ENCODE results near the gene NOL4L. TPM values are rescaled to one million over a fixed set of nuclear protein-coding genes. Genes with fewer than 3 reads are reported as not detected.

The NOL4L gene
- total and polyA plus RNA-seq, 2 experiments from 2014 or later: 35.6 to 42.9 TPM

DNA sequence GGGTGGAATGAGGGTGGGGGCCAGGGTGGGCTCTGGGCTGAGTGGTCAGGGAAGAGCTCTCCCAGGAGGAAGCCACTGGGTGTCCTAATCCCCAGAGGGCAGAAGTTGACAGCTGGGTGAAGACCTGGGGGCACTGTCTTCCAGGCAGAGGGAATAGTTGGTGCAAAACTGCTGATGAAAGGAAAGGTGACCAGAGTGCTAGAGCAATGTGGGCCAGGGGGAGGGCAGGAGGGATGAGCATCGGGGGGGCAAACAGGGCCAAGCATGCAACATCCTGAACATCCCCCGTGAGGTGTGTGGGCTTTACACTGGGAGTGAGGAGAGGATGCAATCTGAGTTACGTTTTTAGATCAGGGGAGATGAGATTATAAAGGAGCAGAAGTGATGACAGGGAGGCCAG lies 97.8 kb downstream of the NOL4L start:
- Histone ChIP-seq H3K9me2 (replicated peaks; ENCODE audit: insufficient read depth) (no peaks in the 10 kb centered on the region), H3K9me3 (ENCODE audit: low read depth) (no peaks in the 10 kb centered on the region), H3K27ac (no peak overlapping the region), H3K4me2 (no peak overlapping the region), H3K4me1 (ENCODE audit: insufficient read depth) (peaks cover 13% of the 10 kb centered on the region), H4K20me1 (ENCODE audit: insufficient read depth, poor library complexity, severe bottlenecking) (peaks cover 4% of the 10 kb centered on the region), H3K27me3 (no peaks in the 10 kb centered on the region), H3K79me2 (peaks cover 21% of the 10 kb centered on the region), H3K36me3 (replicated peaks; ENCODE audit: insufficient read depth, low read depth) (no peaks in the 10 kb centered on the region), H3K4me3 (no peak overlapping the region), H2AFZ (no peak overlapping the region)
- TF ChIP-seq EZH2phosphoT487 (IDR thresholded peaks at IDR 0.05; ENCODE audit: low read depth, severe bottlenecking, unreplicated experiment): no peak
- no peak for TF ChIP-seq CTCF (IDR thresholded peaks at IDR 0.05; ENCODE audit: poor library complexity)
- no peak for TF ChIP-seq EZH2 (IDR thresholded peaks at IDR 0.05; ENCODE audit: borderline replicate concordance)
- DNase-seq (ENCODE audit: low spot score): no peak
- WGBS (ENCODE audit: low lambda C conversion rate, missing lambda C conversion rate): 95% methylated on average over 3 of the region's 3 CpGs

DNA sequence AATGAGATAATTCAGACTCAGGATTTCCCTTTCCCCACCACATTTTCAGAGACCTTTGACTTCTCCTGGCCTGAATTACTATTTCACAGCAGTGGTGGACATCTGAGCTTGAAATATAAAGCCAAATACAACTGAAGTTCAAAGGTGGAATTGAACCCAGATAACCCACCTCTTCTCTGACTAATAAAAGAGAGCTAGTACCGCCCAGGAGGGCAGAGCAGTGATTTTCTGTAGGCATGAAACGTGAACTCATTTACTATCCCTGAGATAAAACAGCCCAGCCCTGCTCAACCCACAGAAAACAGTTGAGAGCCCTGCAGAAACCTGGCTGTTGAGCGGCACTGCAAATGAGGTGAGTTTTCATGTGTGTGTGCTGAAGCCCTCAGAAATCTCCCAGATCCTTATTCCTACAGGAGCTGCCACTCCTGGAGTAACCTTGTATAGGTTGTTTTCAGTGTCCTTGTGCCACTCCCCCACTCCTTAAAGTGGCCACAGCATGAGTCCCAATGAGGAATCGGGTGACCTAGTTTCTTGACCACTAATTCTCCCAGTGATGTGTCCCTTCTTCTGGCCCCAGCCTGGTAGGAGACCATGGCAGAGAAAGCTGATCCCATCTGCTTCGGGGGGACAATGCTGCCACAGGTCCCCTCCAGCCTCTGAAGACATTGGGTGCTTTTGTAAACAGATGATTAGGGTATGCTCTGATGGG lies 99.2 kb downstream of the NOL4L start:
- H3K36me3 ChIP-seq (replicated peaks; ENCODE audit: insufficient read depth, low read depth): no peaks in the 10 kb centered on the region
- TF ChIP-seq CTCF (IDR thresholded peaks at IDR 0.05; ENCODE audit: poor library complexity) (no peak), EZH2phosphoT487 (IDR thresholded peaks at IDR 0.05; ENCODE audit: low read depth, severe bottlenecking, unreplicated experiment) (no peak), EZH2 (IDR thresholded peaks at IDR 0.05; ENCODE audit: borderline replicate concordance) (no peak)
- H3K4me3 ChIP-seq: no peak overlapping the region
- H3K27me3 ChIP-seq: no peaks in the 10 kb centered on the region
- WGBS (ENCODE audit: low lambda C conversion rate, missing lambda C conversion rate): 34% methylated on average over 5 of the region's 5 CpGs
- peak; percentile 69 for DNase-seq (ENCODE audit: low spot score)
- peaks cover 25% of the 10 kb centered on the region for H3K4me1 ChIP-seq (ENCODE audit: insufficient read depth)
- no peaks in the 10 kb centered on the region for H3K9me2 ChIP-seq (replicated peaks; ENCODE audit: insufficient read depth)
- no peak overlapping the region for H2AFZ ChIP-seq
- H3K79me2 ChIP-seq: peaks cover 35% of the 10 kb centered on the region
- peak overlapping the region; percentile 99 for H3K4me2 ChIP-seq
- H4K20me1 ChIP-seq (ENCODE audit: insufficient read depth, poor library complexity, severe bottlenecking): peaks cover 18% of the 10 kb centered on the region
- H3K27ac ChIP-seq: peak overlapping the region; percentile 98
- no peaks in the 10 kb centered on the region for H3K9me3 ChIP-seq (ENCODE audit: low read depth)

DNA sequence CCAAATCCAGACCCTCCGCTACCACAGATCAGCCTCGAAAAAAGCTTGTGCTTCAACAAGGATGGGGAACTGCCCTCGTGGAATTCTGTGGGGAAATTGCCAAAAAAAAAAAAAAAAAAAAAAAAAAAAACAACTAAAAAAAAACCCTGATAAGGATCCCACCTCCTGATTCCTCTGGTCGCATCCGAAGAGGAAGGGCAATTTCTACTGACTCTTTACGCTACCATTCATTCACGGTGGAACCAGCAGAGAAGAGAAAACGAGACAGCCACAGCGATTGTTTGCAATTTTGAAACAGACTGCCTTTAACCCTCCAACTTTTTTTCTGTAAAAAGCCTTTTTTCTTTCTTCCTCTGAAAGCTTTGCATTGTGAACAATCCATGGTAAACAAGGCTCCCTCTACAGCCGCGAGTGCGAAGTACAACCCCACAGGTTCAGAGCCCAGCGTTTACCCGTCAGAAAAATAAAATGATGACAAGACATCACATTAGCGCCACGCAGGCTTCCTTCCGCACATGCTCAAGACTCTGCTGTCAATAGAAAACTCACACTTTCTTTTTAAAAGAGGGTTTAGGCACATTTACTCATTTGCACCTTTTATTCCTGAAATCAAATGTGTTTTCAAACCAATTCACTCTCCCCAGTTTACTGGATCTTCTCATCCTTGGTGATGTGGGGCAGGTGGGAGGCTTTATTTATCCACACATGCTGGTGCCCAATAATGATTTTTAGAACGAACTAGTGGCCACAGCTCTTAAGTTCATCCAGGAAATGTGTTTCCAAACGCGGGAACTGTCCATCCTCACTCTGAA lies 100.0 kb downstream of the NOL4L start:
- peak overlapping the region; percentile 98 for H3K27ac ChIP-seq

More for the DNA sequence above, 100.0 kb downstream of the NOL4L start:
- no peaks in the 10 kb centered on the region for H3K9me3 ChIP-seq (ENCODE audit: low read depth)
- peaks cover 32% of the 10 kb centered on the region for H3K4me1 ChIP-seq (ENCODE audit: insufficient read depth)
- no peaks in the 10 kb centered on the region for H3K36me3 ChIP-seq (replicated peaks; ENCODE audit: insufficient read depth, low read depth)
- peak overlapping the region; percentile 99 for H3K4me2 ChIP-seq
- H3K9me2 ChIP-seq (replicated peaks; ENCODE audit: insufficient read depth): no peaks in the 10 kb centered on the region
- TF ChIP-seq EZH2 (IDR thresholded peaks at IDR 0.05; ENCODE audit: borderline replicate concordance) (no peak), CTCF (IDR thresholded peaks at IDR 0.05; ENCODE audit: poor library complexity) (peak; percentile 90)
- peak overlapping the region; percentile 0 for H2AFZ ChIP-seq
- WGBS (ENCODE audit: low lambda C conversion rate, missing lambda C conversion rate): 4% methylated on average over 20 of the region's 20 CpGs
- peaks cover 26% of the 10 kb centered on the region for H4K20me1 ChIP-seq (ENCODE audit: insufficient read depth, poor library complexity, severe bottlenecking)
- H3K4me3 ChIP-seq: peak overlapping the region; percentile 94
- no peaks in the 10 kb centered on the region for H3K27me3 ChIP-seq
- peak; percentile 94 for DNase-seq (ENCODE audit: low spot score)
- peaks cover 43% of the 10 kb centered on the region for H3K79me2 ChIP-seq
